Endothelial cell of umbilical vein (primary cell): ENCODE data around the gene KCNC4. TPM values are rescaled to one million over a fixed set of nuclear protein-coding genes. Genes with fewer than 3 reads are reported as not detected.

Source experiments
- BruUV-seq: library from RNA; stranded (reverse); fragments of 400-500 nt; replicated peaks from 2 replicates; lab custom pipeline; 2021; lab: Mats Ljungman, UMichigan
- CTCF ChIA-PET: fragments of 300-600, 350-600 bp; sonication (Branson Sonifier 250); formaldehyde crosslinking; loops from one replicate; lab custom pipeline; 2021; ENCODE audit warnings: antibody characterized with exemption, inconsistent platforms; lab: Charles Lee
- POLR2A ChIA-PET: fragments of 300-600, 350-600 bp; sonication (Branson Sonifier 250); formaldehyde crosslinking; loops from one replicate; lab custom pipeline; 2021; ENCODE audit warnings: antibody characterized with exemption, inconsistent platforms; lab: Charles Lee
- DNase-seq: peaks from one replicate; pipeline ENCODE4 v3.0.0-alpha.2; 2011; ENCODE audit warnings: low read depth, low spot score
- FAIRE-seq: peaks from 2 replicates; lab custom pipeline; 2011; peaks lifted over from hg19 to GRCh38; lab: Jason Lieb, UNC
- H2AFZ ChIP-seq: 2 replicates; pipeline ENCODE4 v1.6.0; 2012; ENCODE audit warnings: low read depth, low read length, control low read depth, inconsistent platforms
- H3K27ac ChIP-seq: 2 replicates; pipeline ENCODE4 v1.5.1; 2011; ENCODE audit warnings: low read depth, mild to moderate bottlenecking, control low read depth, low read length, moderate library complexity; ENCODE audit not compliant: insufficient read depth
- H3K27me3 ChIP-seq, 2 experiments: 2 replicates each; pipeline versions ENCODE4 v1.6.0 to v1.6.1; 2011; ENCODE audit warnings: low read length in 2 of 2, mixed read lengths in 1 of 2; ENCODE audit not compliant: control insufficient read depth in 2 of 2, insufficient read depth in 2 of 2
- H3K36me3 ChIP-seq, 2 experiments: 2 replicates in 1 of 2; 3 replicates in 1 of 2; pipeline ENCODE4 v1.5.1; 2011; ENCODE audit warnings: low read length in 2 of 2, mild to moderate bottlenecking in 1 of 2, moderate library complexity in 1 of 2; ENCODE audit not compliant: control insufficient read depth in 2 of 2, insufficient read depth in 2 of 2; ENCODE audit errors: extremely low read depth in 1 of 2
- H3K4me1 ChIP-seq: 3 replicates; pipeline ENCODE4 v1.5.1; 2011; ENCODE audit warnings: mild to moderate bottlenecking, low read length; ENCODE audit not compliant: control insufficient read depth, insufficient read depth; ENCODE audit errors: extremely low read depth
- H3K4me2 ChIP-seq: 2 replicates; pipeline ENCODE4 v1.6.1; 2011; ENCODE audit warnings: low read length, control low read depth, mixed read lengths; ENCODE audit not compliant: insufficient read depth
- H3K4me3 ChIP-seq, 3 experiments: fragments of 200-600 bp in 1 of 3; sonication (generic), shearing (Covaris generic) in 1 of 3; replicated peaks in 1 of 3; 2 replicates each; pipeline ENCODE4 v1.5.1; 2011 to 2016; ENCODE audit warnings: control low read depth in 3 of 3, low read length in 3 of 3, mild to moderate bottlenecking in 2 of 3, inconsistent platforms in 1 of 3, low read depth in 1 of 3, moderate library complexity in 1 of 3; ENCODE audit not compliant: insufficient read depth in 1 of 3
- H3K79me2 ChIP-seq: 2 replicates; pipeline ENCODE4 v1.6.0; 2012; ENCODE audit warnings: low read length, inconsistent platforms; ENCODE audit not compliant: control insufficient read depth, insufficient read depth
- H3K9ac ChIP-seq: replicated peaks from 2 replicates; pipeline ENCODE3; 2011; ENCODE audit warnings: low read length, control low read depth; ENCODE audit not compliant: insufficient read depth; ENCODE audit errors: extremely low read depth
- H3K9me1 ChIP-seq: replicated peaks from 3 replicates; pipeline ENCODE4 v1.6.0; 2011; ENCODE audit warnings: mild to moderate bottlenecking, low read length; ENCODE audit not compliant: control insufficient read depth, insufficient read depth; ENCODE audit errors: extremely low read depth
- H3K9me3 ChIP-seq: replicated peaks from 2 replicates; pipeline ENCODE4 v1.5.1; 2012; ENCODE audit warnings: low read length, inconsistent platforms; ENCODE audit not compliant: control insufficient read depth, insufficient read depth
- H4K20me1 ChIP-seq: replicated peaks from 2 replicates; pipeline ENCODE3; 2011; ENCODE audit warnings: mild to moderate bottlenecking, low read length; ENCODE audit not compliant: control insufficient read depth, insufficient read depth; ENCODE audit errors: extremely low read depth
- GATA2 ChIP-seq: IDR thresholded peaks from 2 replicates; pipeline ENCODE4 v1.7.0; 2011; ENCODE audit warnings: low read depth, mild to moderate bottlenecking, moderate library complexity, mixed read lengths, low read length; ENCODE audit not compliant: insufficient read length, insufficient read depth
- JUN ChIP-seq: IDR thresholded peaks from 2 replicates; pipeline ENCODE4 v1.6.1; 2011; ENCODE audit warnings: borderline replicate concordance, low read depth; ENCODE audit not compliant: insufficient read length, insufficient read depth
- POLR2A ChIP-seq: IDR thresholded peaks from 2 replicates; pipeline ENCODE4 v1.6.1; 2012; ENCODE audit warnings: low read depth, mild to moderate bottlenecking, control low read depth, low read length
- POLR2AphosphoS5 ChIP-seq: IDR thresholded peaks from 2 replicates; pipeline ENCODE4 v1.6.1; 2012; ENCODE audit warnings: low read depth, mild to moderate bottlenecking, control low read depth, low read length, moderate library complexity; ENCODE audit not compliant: insufficient read depth
- dilution Hi-C: fragments of 300-500 bp; cut with MboI; formaldehyde crosslinking; loops from one replicate; pipeline ENCODE4 v1.15.0; 2019; ENCODE audit warnings: low sequenced_read_pairs; ENCODE audit not compliant: extremely low pct_ligation_motif_present
- intact Hi-C: fragments of 100-400 bp; cut with micrococcal nuclease; formaldehyde crosslinking; loops from one replicate; pipeline ENCODE4 v1.10.0; 2022
- polyA plus RNA-seq, 4 experiments: library from polyadenylated mRNA; depleted of rRNA in 3 of 4; stranded (reverse) in 3 of 4; unstranded in 1 of 4; fragments of >200 nt; gene quantifications; 2 replicates each; pipeline versions ENCODE4 v1.2.1 to v1.2.3, GENCODE V29; 2011 to 2012; ENCODE audit warnings: missing spikeins in 1 of 4
- total RNA-seq: library from RNA; stranded (reverse); gene quantifications from 2 replicates; pipeline ENCODE4 v1.2.3, GENCODE V29; 2021
- TF ChIP-seq, protein P1 (sequence below), 2 donors: IDR thresholded peaks; 1 replicate in 1 of 2; 2 replicates in 1 of 2; pipeline ENCODE4 v1.5.1; 2011; ENCODE audit warnings: low read length in 2 of 2, mild to moderate bottlenecking in 2 of 2, moderate library complexity in 2 of 2, control low read depth in 1 of 2, inconsistent platforms in 1 of 2, low read depth in 1 of 2; ENCODE audit not compliant: insufficient read depth in 1 of 2; ENCODE audit errors: extremely low read depth in 1 of 2

The KCNC4 gene
- total and polyA plus RNA-seq, 2 donors (not counting 3 experiments of a cell fraction or from before 2014, with no cell fraction given): 6.7 to 22.5 TPM

DNA sequence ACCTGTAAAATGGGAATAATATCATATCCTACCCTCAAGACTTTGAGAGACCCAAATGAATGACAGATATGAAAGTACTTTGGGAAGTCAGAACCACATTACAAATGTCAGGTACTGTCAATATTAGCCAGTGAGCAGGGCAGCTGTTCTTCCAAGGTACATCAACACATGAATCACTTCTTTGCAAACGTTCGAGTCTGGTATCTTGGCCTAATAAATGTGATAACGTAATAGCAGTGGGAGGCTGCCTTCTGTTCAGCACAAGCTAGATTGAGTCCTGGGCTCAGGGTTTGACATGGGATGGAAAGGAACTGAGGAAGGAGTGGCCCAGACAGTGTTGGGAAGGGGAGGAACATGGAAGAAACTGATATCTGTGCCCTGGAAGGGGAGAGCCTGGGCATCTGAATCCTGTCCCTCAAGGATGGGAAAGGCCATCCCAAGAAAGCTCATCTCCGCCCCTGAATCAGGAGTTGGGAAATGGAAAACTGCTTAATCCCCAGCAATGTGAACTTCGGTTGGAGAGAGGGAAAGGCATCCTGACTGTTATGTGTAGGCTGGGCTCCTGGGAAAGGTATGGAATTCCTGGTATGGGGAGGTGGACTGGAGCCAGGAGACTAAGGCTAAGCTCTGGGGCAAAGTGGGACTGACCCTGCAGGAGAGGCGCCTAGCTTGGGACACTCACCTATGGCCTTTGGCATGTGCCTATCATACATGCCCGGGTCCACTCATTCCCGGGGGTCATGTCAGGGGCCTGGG, 14.3 kb downstream of the KCNC4 start:
- intact Hi-C loops: no loop called here
- Histone ChIP-seq H3K79me2 (no peaks in the 10 kb centered on the region), H3K9me1 (no peaks in the 10 kb centered on the region), H3K9ac (no peak overlapping the region), H2AFZ (no peak overlapping the region), H3K36me3 (peaks cover 0 to 14% of the 10 kb centered on the region in 2 experiments), H3K9me3 (no peaks in the 10 kb centered on the region), H3K4me1 (no peaks in the 10 kb centered on the region), H3K4me2 (no peak overlapping the region), H3K4me3 (no peak overlapping the region), H3K27me3 (no peaks in the 10 kb centered on the region), H4K20me1 (no peaks in the 10 kb centered on the region), H3K27ac (no peak overlapping the region)
- FAIRE-seq (no peak), DNase-seq (no peak)
- TF ChIP-seq POLR2A (no peak), GATA2 (no peak), POLR2AphosphoS5 (no peak), JUN (no peak)
- TF ChIP-seq, protein P1, sequence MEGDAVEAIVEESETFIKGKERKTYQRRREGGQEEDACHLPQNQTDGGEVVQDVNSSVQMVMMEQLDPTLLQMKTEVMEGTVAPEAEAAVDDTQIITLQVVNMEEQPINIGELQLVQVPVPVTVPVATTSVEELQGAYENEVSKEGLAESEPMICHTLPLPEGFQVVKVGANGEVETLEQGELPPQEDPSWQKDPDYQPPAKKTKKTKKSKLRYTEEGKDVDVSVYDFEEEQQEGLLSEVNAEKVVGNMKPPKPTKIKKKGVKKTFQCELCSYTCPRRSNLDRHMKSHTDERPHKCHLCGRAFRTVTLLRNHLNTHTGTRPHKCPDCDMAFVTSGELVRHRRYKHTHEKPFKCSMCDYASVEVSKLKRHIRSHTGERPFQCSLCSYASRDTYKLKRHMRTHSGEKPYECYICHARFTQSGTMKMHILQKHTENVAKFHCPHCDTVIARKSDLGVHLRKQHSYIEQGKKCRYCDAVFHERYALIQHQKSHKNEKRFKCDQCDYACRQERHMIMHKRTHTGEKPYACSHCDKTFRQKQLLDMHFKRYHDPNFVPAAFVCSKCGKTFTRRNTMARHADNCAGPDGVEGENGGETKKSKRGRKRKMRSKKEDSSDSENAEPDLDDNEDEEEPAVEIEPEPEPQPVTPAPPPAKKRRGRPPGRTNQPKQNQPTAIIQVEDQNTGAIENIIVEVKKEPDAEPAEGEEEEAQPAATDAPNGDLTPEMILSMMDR (IDR thresholded peaks at IDR 0.05; ENCODE audit: extremely low read depth in 1 of 2, insufficient read depth in 1 of 2, low read depth in 1 of 2, low read length in 2 of 2): no peak
- dilution Hi-C loops: no loop called here
- CTCF ChIA-PET: interaction anchor here (1.4 to 1.8 kb wide), 3 partner anchors 17 to 94 kb away, joined by 3 to 5 read pairs (median 4); no protein-coding TSS in a partner anchor
- BruUV-seq: no TSS peak
- POLR2A ChIA-PET: no interaction called here
